Left lobe of liver (tissue), 2 donors: ENCODE results near the gene DNAJB8. TPM values are rescaled to one million over a fixed set of nuclear protein-coding genes. Genes with fewer than 3 reads are reported as not detected.

Experiments used
- ATAC-seq: fragments of 200-7000 bp; cut with Tn5 transposase; one replicate; pipeline ENCODE4 v1.9.1; 2020; ENCODE audit warnings: mild to moderate bottlenecking, moderate library complexity
- DNase-seq: peaks from one replicate; pipeline ENCODE4 v3.0.0-alpha.2; 2020; ENCODE audit warnings: low spot score
- total RNA-seq: library from RNA; stranded (reverse); gene quantifications from one replicate; pipeline ENCODE4 v1.2.1, GENCODE V29; 2021
- donor health status: DM: no; HTN: no; CAD: no; lungs with moderate emphysema.
- donor health status: DM: no; HTN: yes; CAD: no.

Gene DNAJB8
- total RNA-seq, 1 donor from 2014 or later: not detected

- DNase-seq (no peak), ATAC-seq (no peak)
Observed at GRCh38 chr3:128415200-128415772, 51.4 kb downstream of the DNAJB8 start.

- ATAC-seq: no peak
- DNase-seq: no peak
Observed at GRCh38 chr3:128413413-128414205, 53.1 kb downstream of the DNAJB8 start.

GRCh38 chr3:128413003-128413370, 53.7 kb downstream of the DNAJB8 start:
- ATAC-seq: no peak
- no peak for DNase-seq

Other genes with a start within 250 kb of the DNAJB8 start
- 1.3 TPM for gene GATA2, start 26.3 kb upstream of the DNAJB8 start, total RNA-seq
- gene RPN1, start 183.9 kb upstream of the DNAJB8 start, total RNA-seq: 198 TPM